ENCODE results near the gene ARMC2. TPM values are rescaled to one million over a fixed set of nuclear protein-coding genes. Genes with fewer than 3 reads are reported as not detected.

The ARMC2 gene
- total RNA-seq, 6 donors from 2014 or later: 4.1 to 24.0 (median 7.8) TPM

GRCh38 chr6:108869876-108870275, 21.7 kb downstream of the ARMC2 start:
- DNase-seq: no peak
- Histone ChIP-seq H3K4me3 (no peak overlapping the region), H3K27ac (no peak overlapping the region), H3K4me1 (peaks cover 12 to 33% (median 20%) of the 10 kb centered on the region in 4 donors), H3K9me3 (no peaks in the 10 kb centered on the region), H3K27me3 (no peaks in the 10 kb centered on the region), H3K36me3 (peaks cover 0 to 8% (median 2%) of the 10 kb centered on the region in 4 donors)
- WGBS, 2 donors: 69 to 82% methylated on average over 2 of the region's 2 CpGs
- TF ChIP-seq POLR2A (IDR thresholded peaks at IDR 0.05): no peak
- no peak for ATAC-seq (ENCODE audit: low FRiP score in 2 of 2)

- no peak overlapping the region for H3K4me3 ChIP-seq
- no peak for DNase-seq
- peaks cover 17 to 37% (median 24%) of the 10 kb centered on the region in 4 donors for H3K4me1 ChIP-seq
- H3K27ac ChIP-seq: no peak overlapping the region
- peaks cover 0 to 8% (median 2%) of the 10 kb centered on the region in 4 donors for H3K36me3 ChIP-seq
- TF ChIP-seq POLR2A (IDR thresholded peaks at IDR 0.05) (no peak), POLR2AphosphoS5 (IDR thresholded peaks at IDR 0.05) (no peak), CTCF (IDR thresholded peaks at IDR 0.05) (no peak), EP300 (IDR thresholded peaks at IDR 0.05) (no peak)
- no peaks in the 10 kb centered on the region for H3K9me3 ChIP-seq
- ATAC-seq (ENCODE audit: low FRiP score in 2 of 2): no peak
- 98 to 100% methylated on average over 2 of the region's 2 CpGs for WGBS, 2 donors
- H3K27me3 ChIP-seq: no peaks in the 10 kb centered on the region
These were observed 22.1 kb downstream of the ARMC2 start for GRCh38 chr6:108870357-108870756.

GRCh38 chr6:108872141-108872557, 23.9 kb downstream of the ARMC2 start:
- no peaks in the 10 kb centered on the region for H3K9me3 ChIP-seq

GRCh38 chr6:108872575-108872974, 24.4 kb downstream of the ARMC2 start:
- DNase-seq (no peak), ATAC-seq (ENCODE audit: low FRiP score in 2 of 2) (peak in 1 of 2 donors; percentile 5)
- Histone ChIP-seq H3K27ac (peak overlapping the region; percentile 13 to 80 (median 28)), H3K36me3 (peaks cover 0 to 8% (median 2%) of the 10 kb centered on the region in 4 donors), H3K27me3 (no peaks in the 10 kb centered on the region), H3K4me1 (peaks cover 20 to 56% (median 34%) of the 10 kb centered on the region in 4 donors), H3K4me3 (no peak overlapping the region), H3K9me3 (no peaks in the 10 kb centered on the region)
- TF ChIP-seq EP300 (IDR thresholded peaks at IDR 0.05): no peak
- 46 to 74% methylated on average over 3 of the region's 3 CpGs for WGBS, 2 donors

More at GRCh38 chr6:108872141-108872557, 23.9 kb downstream of the ARMC2 start:
- TF ChIP-seq EP300 (IDR thresholded peaks at IDR 0.05) (no peak), POLR2AphosphoS5 (IDR thresholded peaks at IDR 0.05) (no peak), CTCF (IDR thresholded peaks at IDR 0.05) (no peak), POLR2A (IDR thresholded peaks at IDR 0.05) (no peak)
- Histone ChIP-seq H3K36me3 (peaks cover 0 to 8% (median 2%) of the 10 kb centered on the region in 4 donors), H3K4me1 (peaks cover 17 to 52% (median 34%) of the 10 kb centered on the region in 4 donors), H3K27me3 (no peaks in the 10 kb centered on the region), H3K27ac (peak overlapping the region; percentile 13 to 80 (median 28)), H3K4me3 (no peak overlapping the region)
- WGBS, 2 donors: 48 to 49% methylated on average over 7 of the region's 7 CpGs
- ATAC-seq (ENCODE audit: low FRiP score in 2 of 2) (peak in 1 of 2 donors; percentile 70), DNase-seq (peak in 1 of 2 donors; percentile 63)

- no peaks in the 10 kb centered on the region for H3K9me3 ChIP-seq
- TF ChIP-seq CTCF (IDR thresholded peaks at IDR 0.05) (no peak), POLR2A (IDR thresholded peaks at IDR 0.05) (no peak), EP300 (IDR thresholded peaks at IDR 0.05) (no peak), POLR2AphosphoS5 (IDR thresholded peaks at IDR 0.05) (no peak)
- ATAC-seq (ENCODE audit: low FRiP score in 2 of 2) (no peak), DNase-seq (peak in 1 of 2 donors; percentile 37)
- no peaks in the 10 kb centered on the region for H3K27me3 ChIP-seq
- 84 to 94% methylated on average over 7 of the region's 7 CpGs for WGBS, 2 donors
- peaks cover 27 to 61% (median 38%) of the 10 kb centered on the region in 4 donors for H3K4me1 ChIP-seq
- H3K36me3 ChIP-seq: peaks cover 0 to 8% (median 2%) of the 10 kb centered on the region in 4 donors
- H3K4me3 ChIP-seq: no peak overlapping the region
- peak overlapping the region in 3 of 4 donors; percentile 22 to 81 (median 80) for H3K27ac ChIP-seq
These were observed 25.0 kb downstream of the ARMC2 start for GRCh38 chr6:108873251-108873650.

- 87% methylated on average over 6 of the region's 6 CpGs for WGBS, 2 donors
- no peaks in the 10 kb centered on the region for H3K9me3 ChIP-seq
- H3K27ac ChIP-seq: peak overlapping the region; percentile 55 to 81 (median 72)
- no peaks in the 10 kb centered on the region for H3K27me3 ChIP-seq
- H3K4me3 ChIP-seq: no peak overlapping the region
- no peak for DNase-seq
- TF ChIP-seq POLR2A (IDR thresholded peaks at IDR 0.05) (no peak), CTCF (IDR thresholded peaks at IDR 0.05) (no peak)
- peaks cover 0 to 6% (median 2%) of the 10 kb centered on the region in 4 donors for H3K36me3 ChIP-seq
- no peak for ATAC-seq (ENCODE audit: low FRiP score in 2 of 2)
- H3K4me1 ChIP-seq: peaks cover 28 to 61% (median 40%) of the 10 kb centered on the region in 4 donors
These were observed 25.7 kb downstream of the ARMC2 start for GRCh38 chr6:108873971-108874370.
